GM15510 (cell line): Measurements from ENCODE around the gene DDX1.

ENCODE experiments used
- POLR2A ChIP-seq: IDR thresholded peaks from 3 replicates; pipeline ENCODE4 v1.6.1; 2011; ENCODE audit warnings: borderline replicate concordance; ENCODE audit not compliant: insufficient read length; ENCODE audit errors: extremely low read depth

The DDX1 gene

DNA sequence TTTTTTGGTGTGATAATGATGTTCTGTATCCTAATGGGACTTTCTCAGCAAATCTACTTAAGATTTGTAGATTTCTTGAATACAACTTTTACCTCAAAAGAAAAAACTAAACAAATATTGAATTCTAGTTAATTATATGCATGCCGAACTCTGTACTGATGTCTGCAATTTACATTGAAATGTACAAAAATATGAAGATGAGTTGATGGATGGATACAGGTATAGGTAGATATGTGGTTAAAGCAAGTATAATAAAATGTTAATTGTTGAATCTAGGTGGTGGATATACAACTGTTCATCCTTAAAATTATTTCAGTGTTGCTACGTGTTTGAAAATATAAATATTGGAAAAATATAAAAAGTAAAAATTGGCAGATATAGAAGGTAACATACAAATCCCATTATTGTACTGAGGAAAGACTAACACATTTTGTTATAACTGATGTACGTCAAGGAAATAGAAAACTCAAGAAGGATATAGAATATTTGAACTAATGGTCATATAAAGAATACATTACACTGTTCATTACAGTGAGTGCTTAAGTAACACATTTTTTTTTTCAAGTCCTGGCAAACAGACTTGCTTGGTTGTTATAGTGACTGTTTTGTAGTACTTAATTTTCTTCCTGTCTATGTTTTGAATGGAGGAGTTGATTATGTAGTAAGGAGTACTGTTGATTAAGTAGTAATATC, 33.8 kb downstream of the DDX1 start:
- TF ChIP-seq POLR2A, result no peak

DNA sequence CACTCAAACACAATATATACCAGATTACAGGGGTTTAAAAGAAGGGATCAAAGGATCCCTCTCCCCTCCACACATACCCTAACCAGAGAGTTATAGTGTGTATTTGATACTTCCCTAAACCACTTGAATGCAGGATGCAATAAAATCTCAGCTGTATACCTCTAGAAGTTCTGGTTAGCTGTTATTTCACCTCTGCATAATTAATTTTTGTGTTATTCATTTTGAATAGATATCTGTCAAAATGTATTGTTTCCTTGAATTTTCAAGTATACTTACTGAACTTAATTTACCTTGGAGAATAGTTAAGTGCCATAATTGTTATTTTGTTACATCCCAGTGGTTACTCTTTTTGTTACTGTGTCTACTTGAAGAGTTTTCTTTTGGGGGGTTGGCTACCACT, 34.5 kb downstream of the DDX1 start:
- TF ChIP-seq POLR2A, result no peak

DNA sequence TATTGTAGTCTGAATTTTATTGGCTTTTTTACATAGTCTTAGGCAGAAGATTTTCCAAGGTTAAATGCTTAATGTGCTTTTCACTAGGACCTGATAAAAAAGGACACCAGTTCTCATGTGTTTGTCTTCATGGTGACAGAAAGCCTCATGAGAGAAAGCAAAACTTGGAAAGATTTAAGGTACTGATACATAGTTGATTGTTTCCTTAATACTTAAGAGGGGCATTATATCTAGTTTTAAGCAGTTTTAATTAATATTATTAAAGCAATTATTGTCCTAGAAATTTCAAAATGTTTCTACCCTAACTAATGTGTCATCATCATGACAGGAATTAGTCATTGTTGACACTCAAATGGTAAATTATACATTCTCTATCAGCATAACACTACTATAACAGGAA, 35.3 kb downstream of the DDX1 start:
- TF ChIP-seq POLR2A, result no peak

DNA sequence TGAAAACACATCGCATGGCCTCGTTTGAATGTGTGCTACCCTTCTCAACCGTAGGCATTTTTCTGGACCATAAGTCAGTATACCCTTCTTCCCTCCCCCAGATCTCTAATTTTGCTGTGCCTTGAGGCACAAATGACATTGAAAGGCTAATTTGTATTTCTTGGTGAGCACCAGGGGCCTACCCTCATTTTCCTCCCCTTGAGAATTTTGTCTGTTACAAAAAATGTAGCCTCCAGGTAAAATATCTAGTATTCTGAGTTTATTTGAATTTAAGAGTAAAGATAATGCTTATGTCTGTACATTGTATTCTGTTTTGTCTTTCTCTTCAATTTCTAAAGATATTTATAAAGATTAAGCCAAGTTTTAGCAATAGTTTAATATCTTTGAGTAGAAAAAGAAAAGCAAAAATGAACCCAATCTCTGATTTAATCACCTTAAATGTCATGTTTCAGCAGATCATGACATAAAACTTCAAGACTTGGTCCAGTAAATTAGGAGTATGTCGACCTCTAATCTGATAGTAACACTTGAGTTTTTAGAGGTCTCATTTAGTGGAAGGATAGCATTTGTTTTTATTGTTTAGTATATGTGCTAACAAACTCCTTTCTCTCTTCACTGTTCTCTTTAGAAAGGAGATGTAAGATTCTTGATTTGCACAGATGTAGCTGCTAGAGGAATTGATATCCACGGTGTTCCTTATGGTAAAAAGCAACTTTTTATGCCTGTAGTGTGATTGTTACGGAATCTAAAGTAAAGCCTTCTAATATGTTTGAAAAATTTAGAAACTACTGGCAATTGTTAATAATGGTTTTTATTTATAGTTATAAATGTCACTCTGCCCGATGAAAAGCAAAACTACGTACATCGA, 36.4 kb downstream of the DDX1 start:
- no peak for TF ChIP-seq POLR2A

DNA sequence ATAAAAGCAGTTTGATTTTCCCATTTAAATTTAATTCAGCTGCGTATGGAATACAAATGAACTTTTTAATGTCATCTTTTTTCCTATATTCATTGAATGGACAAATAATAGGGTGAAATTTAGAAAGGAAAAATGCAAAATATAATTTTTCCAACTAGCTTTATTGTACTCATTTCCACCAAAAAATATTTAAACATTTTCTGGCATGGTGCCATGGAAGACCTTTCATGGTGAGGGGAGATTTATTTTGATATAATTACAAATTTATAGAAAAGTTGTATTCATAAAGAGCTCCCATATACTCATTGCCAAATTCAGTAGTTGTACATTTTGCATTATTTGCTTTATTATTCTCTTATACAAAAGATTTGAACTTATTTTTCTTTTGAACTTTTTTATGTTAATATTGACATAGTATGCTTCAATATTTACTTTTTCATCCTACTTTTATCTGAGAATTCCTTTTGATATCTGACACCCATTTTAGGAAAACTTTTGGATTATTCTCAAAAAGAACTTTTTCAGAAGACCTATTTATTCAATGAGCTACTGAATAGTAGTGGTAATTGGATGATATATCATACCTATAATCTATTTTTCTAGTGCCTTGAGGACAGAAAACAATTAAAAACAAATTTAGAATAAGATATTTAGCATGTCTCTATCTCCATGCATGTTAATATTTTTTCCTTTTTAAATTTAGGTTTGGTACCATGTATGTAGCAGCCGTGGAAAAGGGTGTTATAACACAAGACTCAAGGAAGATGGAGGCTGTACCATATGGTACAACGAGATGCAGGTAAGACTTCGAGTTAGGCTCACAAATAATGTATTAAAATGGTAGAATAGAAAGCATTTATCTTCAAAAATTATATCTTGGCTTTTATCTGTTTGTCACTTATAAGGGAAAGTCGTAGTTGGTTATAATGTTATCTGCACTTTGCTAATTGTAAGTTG, 37.5 kb downstream of the DDX1 start:
- no peak for TF ChIP-seq POLR2A

DNA sequence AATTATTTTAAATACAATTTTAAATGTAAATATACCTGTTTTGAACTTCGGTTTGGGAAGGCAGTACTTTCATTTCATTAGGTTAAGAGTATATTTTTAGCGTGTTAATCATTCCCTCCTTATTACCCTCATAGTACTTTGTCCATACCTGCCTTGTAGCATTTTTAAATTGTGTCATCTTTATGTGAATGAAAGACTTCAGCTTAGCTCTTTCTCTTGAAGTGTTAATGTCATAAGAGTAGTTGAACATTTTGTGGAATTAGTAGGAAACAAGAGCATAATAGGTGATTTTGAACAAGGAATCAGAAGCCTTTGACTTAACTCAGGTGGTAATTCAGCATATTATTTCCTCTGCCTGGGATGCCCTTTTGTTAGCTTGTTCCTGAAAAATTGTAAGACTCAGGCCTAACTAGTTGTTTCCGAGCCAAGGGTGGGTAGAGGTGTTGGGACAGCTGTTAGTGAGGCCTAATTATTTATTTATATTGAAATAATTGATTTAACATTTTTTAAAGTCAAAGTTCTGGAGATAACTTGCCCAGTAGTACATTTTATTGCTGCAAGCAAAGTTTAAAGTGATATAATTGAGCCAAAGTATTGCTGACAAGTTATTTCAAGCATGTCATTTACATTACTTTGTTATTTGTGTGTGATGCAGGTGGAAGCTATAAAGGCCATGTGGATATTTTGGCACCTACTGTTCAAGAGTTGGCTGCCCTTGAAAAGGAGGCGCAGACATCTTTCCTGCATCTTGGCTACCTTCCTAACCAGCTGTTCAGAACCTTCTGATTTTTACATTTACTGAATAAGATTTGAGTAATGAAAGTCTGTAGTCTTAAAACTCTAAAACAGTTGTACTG, 38.7 kb downstream of the DDX1 start:
- TF ChIP-seq POLR2A, result no peak

DNA sequence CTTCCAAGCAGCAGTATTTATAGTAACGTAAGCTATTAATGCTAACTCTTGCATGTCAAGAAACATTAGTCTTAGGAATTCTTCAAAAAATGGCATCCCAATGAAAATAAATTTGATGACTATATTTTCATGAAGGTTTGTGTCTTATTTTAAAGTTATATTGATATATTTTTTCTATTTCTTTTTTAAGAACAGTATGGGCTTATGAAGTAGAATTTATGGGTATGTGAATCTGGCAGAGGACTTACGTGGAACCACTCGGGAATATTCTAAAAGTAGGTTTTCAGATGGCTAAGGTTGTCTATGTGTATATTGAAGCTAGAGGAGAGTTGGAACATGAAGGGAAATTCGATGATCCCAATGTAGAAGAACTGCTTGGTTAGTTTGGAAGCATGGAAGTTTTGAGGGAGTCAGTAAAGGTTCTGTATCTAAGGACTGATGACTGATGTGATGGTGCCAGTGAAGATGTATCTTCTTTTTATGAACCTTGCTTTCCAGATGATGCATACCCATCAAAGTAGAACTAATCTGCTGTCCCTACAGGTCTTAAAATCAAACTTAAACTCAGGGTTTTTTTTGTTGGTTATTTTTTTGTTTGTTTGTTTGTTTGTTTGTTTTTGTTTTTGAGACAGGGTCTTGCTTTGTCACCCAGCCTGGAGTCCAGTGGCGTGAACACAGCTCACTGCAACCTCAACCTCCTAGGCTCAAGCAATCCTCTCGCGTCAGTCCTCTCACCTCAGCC, 39.5 kb downstream of the DDX1 start:
- TF ChIP-seq POLR2A, result no peak

DNA sequence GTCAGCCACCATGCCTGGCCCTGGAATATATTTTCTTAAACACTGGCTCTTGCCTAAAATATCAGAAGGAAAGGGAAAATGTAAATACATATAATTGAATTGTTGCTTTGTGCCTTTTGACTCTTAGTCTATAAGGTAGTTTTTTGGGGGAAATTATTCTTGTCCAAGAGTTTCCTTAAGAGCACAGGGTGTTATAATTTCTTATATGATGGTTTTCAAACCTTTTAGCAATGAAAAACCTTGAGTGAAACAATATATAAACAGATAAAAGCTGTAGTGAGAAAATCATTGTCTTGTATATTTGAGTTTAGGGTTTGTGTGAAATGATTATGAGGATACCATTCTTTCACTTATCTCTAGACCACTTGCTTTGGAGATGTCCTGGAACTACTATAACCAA, 40.2 kb downstream of the DDX1 start:
- no peak for TF ChIP-seq POLR2A

DNA sequence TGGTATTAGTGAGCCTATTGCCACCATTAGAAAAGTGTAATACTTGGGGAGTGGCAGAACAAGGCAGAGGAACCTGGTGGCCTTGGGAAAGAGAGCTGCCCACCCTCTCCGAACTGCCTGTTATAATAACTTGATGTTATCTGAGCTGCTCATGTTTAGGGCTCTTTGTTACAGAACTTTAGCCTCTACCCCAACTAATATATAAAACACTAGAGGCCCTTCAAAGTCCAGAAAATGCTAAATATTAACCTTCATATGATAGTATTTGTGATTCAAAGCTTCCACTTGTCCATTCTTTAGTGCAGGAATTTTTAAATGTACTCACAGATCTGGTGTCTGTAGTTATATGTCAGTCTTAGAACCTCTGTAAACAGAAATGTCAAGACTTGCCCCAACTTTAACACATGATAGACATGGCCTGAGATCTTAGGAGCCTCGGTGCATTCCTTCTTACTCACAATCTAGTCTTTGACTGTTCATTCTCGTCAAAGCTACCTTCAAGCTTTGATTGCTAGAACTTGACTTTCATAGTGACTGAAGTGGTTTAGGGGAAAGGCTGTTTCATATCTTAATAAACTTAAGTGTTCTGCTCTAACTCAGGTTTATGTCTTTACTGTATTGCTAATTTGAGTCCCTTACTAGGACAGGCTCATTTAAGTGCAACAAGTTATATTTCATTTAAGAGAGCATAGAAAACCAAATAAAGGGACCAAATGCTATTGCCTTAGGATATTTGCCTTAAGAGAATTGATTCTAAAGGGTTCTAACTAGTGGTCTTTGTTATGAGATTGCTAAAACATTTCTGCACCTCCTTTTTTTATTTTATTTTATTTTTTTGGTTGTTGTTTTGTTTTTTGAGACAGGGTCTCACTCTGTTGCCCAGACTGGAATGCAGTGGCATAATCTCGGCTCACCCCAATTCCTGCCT, 41.6 kb downstream of the DDX1 start:
- no peak for TF ChIP-seq POLR2A

DNA sequence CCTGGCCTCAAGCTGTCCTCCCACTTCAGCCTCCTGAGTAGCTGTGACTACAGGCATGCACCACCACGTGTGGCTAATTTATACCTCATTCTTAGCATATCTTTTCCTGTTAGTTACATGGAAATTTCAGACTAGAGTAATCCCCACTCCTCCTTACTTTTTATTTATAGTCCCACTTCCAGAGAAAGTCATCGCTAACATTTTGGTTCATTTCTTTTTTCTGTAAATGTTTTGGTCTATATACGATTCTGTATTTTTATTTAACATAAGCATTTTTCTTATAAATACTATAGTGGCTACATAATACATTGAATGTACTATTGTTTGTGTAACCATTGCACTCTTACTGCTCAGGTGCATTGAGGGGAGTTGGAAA, 42.3 kb downstream of the DDX1 start:
- no peak for TF ChIP-seq POLR2A

DNA sequence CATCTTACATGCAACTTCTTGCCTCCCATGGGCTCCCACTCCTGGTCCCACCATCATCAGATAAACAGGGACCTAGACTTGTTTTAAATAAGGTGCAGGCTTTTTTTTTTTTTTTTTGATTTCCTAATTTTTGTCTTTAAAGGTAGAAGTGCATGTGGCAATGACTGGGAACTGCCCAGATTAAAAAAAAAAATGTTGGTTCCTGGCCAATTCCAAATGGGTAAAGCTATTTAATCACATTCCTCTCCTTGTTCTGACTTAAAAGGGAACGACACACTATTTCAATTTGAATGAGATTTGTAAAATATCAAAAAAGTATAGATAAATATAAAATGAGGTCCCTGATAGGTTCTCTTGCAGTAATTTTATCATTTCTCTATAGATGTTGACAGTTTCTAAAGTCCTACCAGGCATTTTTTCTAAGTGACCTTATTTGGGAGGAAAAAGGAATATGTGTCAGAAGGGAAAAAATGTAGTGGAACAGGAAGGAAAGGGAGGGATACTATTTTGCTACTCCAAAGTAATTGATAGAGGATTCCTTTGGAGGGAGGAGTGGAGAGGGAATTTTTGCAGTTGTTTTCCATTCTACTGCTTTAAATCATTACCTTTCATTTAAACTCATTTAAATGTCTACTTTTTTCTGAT, 43.3 kb downstream of the DDX1 start:
- TF ChIP-seq POLR2A, result no peak
